Measurements from ENCODE around the gene TP63.

Gene TP63

DNA sequence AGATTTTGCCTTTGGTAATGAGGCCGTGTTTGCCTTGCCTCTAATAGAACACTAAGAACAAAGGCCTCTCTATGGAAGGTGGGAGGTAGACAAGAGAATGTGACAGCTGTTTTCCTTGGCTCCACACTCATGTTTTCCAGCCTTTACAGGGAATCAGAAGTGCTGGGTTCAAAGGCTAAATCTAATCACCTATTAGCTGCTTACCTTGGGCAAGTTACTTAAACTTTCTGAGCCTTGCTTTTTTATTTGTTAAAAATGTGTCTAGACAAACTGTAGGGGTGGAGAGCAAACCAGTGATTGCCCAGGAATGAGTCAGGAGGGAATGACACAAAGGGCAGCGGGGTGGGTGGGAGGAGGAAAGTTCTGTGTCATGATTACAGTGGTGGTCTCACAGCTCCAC, 310.5 kb downstream of the TP63 start:
- TF ChIP-seq ARNTL (CRISPR knock-in tag; IDR thresholded peaks at IDR 0.05; ENCODE audit: borderline replicate concordance, low read depth), result no peak
- TF ChIP-seq ZFP3 (CRISPR knock-in tag; IDR thresholded peaks at IDR 0.05), result no peak
- TF ChIP-seq, protein P1, sequence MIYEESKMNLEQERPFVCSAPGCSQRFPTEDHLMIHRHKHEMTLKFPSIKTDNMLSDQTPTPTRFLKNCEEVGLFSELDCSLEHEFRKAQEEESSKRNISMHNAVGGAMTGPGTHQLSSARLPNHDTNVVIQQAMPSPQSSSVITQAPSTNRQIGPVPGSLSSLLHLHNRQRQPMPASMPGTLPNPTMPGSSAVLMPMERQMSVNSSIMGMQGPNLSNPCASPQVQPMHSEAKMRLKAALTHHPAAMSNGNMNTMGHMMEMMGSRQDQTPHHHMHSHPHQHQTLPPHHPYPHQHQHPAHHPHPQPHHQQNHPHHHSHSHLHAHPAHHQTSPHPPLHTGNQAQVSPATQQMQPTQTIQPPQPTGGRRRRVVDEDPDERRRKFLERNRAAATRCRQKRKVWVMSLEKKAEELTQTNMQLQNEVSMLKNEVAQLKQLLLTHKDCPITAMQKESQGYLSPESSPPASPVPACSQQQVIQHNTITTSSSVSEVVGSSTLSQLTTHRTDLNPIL (CRISPR knock-in tag; IDR thresholded peaks at IDR 0.05; ENCODE audit: low read depth), result no peak
- no peak for ATAC-seq

DNA sequence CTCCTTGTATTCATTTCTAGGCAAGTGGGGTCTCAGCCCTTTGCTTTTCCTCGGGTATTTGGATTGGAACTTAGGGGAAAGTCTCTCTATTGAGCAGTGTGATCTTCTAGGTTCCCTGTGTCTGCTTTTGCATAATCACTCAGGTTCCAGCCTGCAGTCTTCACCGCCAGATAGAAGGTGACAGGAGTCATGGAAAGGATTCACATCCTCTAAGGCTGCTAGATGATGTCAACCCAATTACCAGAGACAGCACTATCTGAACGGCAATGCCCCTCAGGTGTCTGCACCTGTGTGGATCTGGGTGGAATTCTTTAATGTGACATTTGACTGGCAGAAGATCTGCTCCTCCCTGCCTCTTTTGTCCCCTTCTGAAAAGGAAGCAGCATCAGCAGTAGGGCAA, 311.8 kb downstream of the TP63 start:
- no peak for ATAC-seq
- TF ChIP-seq ISL1 (CRISPR knock-in tag; IDR thresholded peaks at IDR 0.05) (no peak), SNAI2 (CRISPR knock-in tag; IDR thresholded peaks at IDR 0.05) (no peak), OSR1 (CRISPR knock-in tag; IDR thresholded peaks at IDR 0.05) (no peak), RARB (CRISPR knock-in tag; IDR thresholded peaks at IDR 0.05) (no peak), ZNF70 (CRISPR knock-in tag; IDR thresholded peaks at IDR 0.05) (no peak), GLIS3 (CRISPR knock-in tag; IDR thresholded peaks at IDR 0.05) (no peak), ARNTL (CRISPR knock-in tag; IDR thresholded peaks at IDR 0.05; ENCODE audit: borderline replicate concordance, low read depth) (no peak), CSDC2 (CRISPR knock-in tag; IDR thresholded peaks at IDR 0.05) (no peak)
- TF ChIP-seq, protein P2, sequence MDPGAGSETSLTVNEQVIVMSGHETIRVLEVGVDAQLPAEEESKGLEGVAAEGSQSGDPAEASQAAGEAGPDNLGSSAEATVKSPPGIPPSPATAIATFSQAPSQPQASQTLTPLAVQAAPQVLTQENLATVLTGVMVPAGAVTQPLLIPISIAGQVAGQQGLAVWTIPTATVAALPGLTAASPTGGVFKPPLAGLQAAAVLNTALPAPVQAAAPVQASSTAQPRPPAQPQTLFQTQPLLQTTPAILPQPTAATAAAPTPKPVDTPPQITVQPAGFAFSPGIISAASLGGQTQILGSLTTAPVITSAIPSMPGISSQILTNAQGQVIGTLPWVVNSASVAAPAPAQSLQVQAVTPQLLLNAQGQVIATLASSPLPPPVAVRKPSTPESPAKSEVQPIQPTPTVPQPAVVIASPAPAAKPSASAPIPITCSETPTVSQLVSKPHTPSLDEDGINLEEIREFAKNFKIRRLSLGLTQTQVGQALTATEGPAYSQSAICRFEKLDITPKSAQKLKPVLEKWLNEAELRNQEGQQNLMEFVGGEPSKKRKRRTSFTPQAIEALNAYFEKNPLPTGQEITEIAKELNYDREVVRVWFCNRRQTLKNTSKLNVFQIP (CRISPR knock-in tag; IDR thresholded peaks at IDR 0.05; ENCODE audit: borderline replicate concordance, low read depth), result no peak
- TF ChIP-seq, protein P1 (CRISPR knock-in tag; IDR thresholded peaks at IDR 0.05; ENCODE audit: low read depth), result no peak

DNA sequence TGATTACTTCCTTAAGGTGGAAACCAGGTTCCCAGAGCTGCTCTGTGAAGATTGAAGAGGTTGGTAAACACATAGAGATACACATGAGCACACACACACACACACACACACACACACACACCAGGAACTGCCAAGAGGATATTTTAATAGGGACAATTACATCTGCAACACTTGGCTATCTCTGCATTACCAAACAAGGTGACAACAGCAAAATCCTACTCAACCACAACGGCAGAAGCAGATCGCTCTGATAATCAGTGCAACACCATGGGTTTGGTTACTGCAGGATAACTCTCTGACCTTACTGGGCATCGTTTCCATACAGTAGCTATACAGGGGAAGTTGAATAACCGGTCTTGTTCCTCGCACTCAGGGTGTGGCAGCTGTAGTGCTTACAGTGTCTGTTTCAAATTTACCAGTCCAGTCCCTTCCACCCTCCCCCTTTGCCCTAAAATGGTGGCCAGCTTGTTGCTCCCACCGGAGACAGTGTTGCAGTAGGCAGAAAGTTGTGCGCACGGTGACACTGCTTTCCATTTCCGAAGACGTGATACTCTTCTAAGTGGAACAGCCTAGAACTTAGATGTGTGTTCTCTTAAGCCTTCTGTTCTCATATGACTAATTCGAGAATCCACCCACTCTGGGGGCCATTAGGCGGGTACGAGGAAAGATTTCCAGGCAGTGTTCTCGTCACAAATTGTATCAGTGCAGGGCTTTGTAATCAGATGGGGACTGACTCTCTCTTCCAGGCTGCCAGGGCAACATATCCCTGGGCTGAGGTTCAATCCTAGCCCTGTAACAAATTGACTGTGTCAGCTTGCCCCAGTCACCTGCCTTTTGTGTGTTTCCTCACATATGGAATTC, 313.3 kb downstream of the TP63 start:
- TF ChIP-seq ZNF8 (CRISPR knock-in tag; IDR thresholded peaks at IDR 0.05), result no peak
- no peak for TF ChIP-seq ARNTL (CRISPR knock-in tag; IDR thresholded peaks at IDR 0.05; ENCODE audit: borderline replicate concordance, low read depth)
- no peak for TF ChIP-seq PPARA (CRISPR knock-in tag; IDR thresholded peaks at IDR 0.05; ENCODE audit: borderline replicate concordance)
- TF ChIP-seq, protein P2 (CRISPR knock-in tag; IDR thresholded peaks at IDR 0.05; ENCODE audit: borderline replicate concordance, low read depth), result no peak
- TF ChIP-seq, protein P1 (CRISPR knock-in tag; IDR thresholded peaks at IDR 0.05; ENCODE audit: low read depth), result no peak
- TF ChIP-seq TOX (CRISPR knock-in tag; IDR thresholded peaks at IDR 0.05; ENCODE audit: borderline replicate concordance), result no peak
- TF ChIP-seq, protein P3, sequence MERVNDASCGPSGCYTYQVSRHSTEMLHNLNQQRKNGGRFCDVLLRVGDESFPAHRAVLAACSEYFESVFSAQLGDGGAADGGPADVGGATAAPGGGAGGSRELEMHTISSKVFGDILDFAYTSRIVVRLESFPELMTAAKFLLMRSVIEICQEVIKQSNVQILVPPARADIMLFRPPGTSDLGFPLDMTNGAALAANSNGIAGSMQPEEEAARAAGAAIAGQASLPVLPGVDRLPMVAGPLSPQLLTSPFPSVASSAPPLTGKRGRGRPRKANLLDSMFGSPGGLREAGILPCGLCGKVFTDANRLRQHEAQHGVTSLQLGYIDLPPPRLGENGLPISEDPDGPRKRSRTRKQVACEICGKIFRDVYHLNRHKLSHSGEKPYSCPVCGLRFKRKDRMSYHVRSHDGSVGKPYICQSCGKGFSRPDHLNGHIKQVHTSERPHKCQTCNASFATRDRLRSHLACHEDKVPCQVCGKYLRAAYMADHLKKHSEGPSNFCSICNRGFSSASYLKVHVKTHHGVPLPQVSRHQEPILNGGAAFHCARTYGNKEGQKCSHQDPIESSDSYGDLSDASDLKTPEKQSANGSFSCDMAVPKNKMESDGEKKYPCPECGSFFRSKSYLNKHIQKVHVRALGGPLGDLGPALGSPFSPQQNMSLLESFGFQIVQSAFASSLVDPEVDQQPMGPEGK (CRISPR knock-in tag; IDR thresholded peaks at IDR 0.05; ENCODE audit: borderline replicate concordance), result no peak
- no peak for TF ChIP-seq GLIS3 (CRISPR knock-in tag; IDR thresholded peaks at IDR 0.05)
- TF ChIP-seq RARB (CRISPR knock-in tag; IDR thresholded peaks at IDR 0.05), result no peak
- no peak for TF ChIP-seq TCF4 (CRISPR knock-in tag; IDR thresholded peaks at IDR 0.05; ENCODE audit: borderline replicate concordance)
- no peak for TF ChIP-seq ZFP30 (CRISPR knock-in tag; IDR thresholded peaks at IDR 0.05)
- TF ChIP-seq ESRRG (CRISPR knock-in tag; IDR thresholded peaks at IDR 0.05), result no peak
- no peak for TF ChIP-seq ZNF565 (CRISPR knock-in tag; conservative IDR thresholded peaks at IDR 0.05; ENCODE audit: low read depth)
- TF ChIP-seq SNAI2 (CRISPR knock-in tag; IDR thresholded peaks at IDR 0.05), result no peak
- TF ChIP-seq BACH2 (CRISPR knock-in tag; IDR thresholded peaks at IDR 0.05; ENCODE audit: borderline replicate concordance), result no peak
- no peak for TF ChIP-seq ISL1 (CRISPR knock-in tag; IDR thresholded peaks at IDR 0.05)
- TF ChIP-seq, protein P4, sequence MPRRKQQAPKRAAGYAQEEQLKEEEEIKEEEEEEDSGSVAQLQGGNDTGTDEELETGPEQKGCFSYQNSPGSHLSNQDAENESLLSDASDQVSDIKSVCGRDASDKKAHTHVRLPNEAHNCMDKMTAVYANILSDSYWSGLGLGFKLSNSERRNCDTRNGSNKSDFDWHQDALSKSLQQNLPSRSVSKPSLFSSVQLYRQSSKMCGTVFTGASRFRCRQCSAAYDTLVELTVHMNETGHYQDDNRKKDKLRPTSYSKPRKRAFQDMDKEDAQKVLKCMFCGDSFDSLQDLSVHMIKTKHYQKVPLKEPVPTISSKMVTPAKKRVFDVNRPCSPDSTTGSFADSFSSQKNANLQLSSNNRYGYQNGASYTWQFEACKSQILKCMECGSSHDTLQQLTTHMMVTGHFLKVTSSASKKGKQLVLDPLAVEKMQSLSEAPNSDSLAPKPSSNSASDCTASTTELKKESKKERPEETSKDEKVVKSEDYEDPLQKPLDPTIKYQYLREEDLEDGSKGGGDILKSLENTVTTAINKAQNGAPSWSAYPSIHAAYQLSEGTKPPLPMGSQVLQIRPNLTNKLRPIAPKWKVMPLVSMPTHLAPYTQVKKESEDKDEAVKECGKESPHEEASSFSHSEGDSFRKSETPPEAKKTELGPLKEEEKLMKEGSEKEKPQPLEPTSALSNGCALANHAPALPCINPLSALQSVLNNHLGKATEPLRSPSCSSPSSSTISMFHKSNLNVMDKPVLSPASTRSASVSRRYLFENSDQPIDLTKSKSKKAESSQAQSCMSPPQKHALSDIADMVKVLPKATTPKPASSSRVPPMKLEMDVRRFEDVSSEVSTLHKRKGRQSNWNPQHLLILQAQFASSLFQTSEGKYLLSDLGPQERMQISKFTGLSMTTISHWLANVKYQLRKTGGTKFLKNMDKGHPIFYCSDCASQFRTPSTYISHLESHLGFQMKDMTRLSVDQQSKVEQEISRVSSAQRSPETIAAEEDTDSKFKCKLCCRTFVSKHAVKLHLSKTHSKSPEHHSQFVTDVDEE (CRISPR knock-in tag; IDR thresholded peaks at IDR 0.05), result no peak
- no peak for TF ChIP-seq CSDC2 (CRISPR knock-in tag; IDR thresholded peaks at IDR 0.05)
- no peak for ATAC-seq

Data from SK-N-SH treated with all-trans-retinoic acid at 6 μM for 48 hours (cell line).